Ammon's horn (tissue), 1 donor: ENCODE measurements around the gene TMEM132D.

ENCODE experiments used
- DNase-seq: peaks from one replicate; pipeline ENCODE4 v3.0.0-alpha.2; 2016; ENCODE audit warnings: low spot score

Gene TMEM132D

GRCh38 chr12:129440278-129440677 is 463.5 kb downstream of the TMEM132D start:
- no peak for DNase-seq

GRCh38 chr12:129434790-129435189 is 469.0 kb downstream of the TMEM132D start:
- no peak for DNase-seq

GRCh38 chr12:129428240-129428936 is 475.4 kb downstream of the TMEM132D start:
- no peak for DNase-seq

GRCh38 chr12:129423041-129423580 is 480.7 kb downstream of the TMEM132D start:
- DNase-seq: no peak

- no peak for DNase-seq
Observed at GRCh38 chr12:129413295-129413694, 490.5 kb downstream of the TMEM132D start.

- no peak for DNase-seq
Observed at GRCh38 chr12:129409281-129409680, 494.5 kb downstream of the TMEM132D start.

GRCh38 chr12:129404556-129404955 is 499.3 kb downstream of the TMEM132D start:
- no peak for DNase-seq

GRCh38 chr12:129401572-129401971 is 502.3 kb downstream of the TMEM132D start:
- DNase-seq: no peak

GRCh38 chr12:129394177-129394825 is 509.5 kb downstream of the TMEM132D start:
- DNase-seq: no peak

- DNase-seq: no peak
Observed at GRCh38 chr12:129393357-129393937, 510.4 kb downstream of the TMEM132D start.

- DNase-seq: no peak
Observed at GRCh38 chr12:129385637-129385990, 518.2 kb downstream of the TMEM132D start.

- DNase-seq: no peak
Observed at GRCh38 chr12:129383956-129384355, 519.9 kb downstream of the TMEM132D start.

GRCh38 chr12:129381715-129382114 is 522.1 kb downstream of the TMEM132D start:
- DNase-seq: no peak

GRCh38 chr12:129379076-129379804 is 524.6 kb downstream of the TMEM132D start:
- no peak for DNase-seq

GRCh38 chr12:129378496-129378895 is 525.3 kb downstream of the TMEM132D start:
- no peak for DNase-seq

- no peak for DNase-seq
Observed at GRCh38 chr12:129373746-129374145, 530.1 kb downstream of the TMEM132D start.

GRCh38 chr12:129372876-129373275 is 530.9 kb downstream of the TMEM132D start:
- DNase-seq: no peak

- no peak for DNase-seq
Observed at GRCh38 chr12:129372348-129372747, 531.5 kb downstream of the TMEM132D start.

GRCh38 chr12:129371268-129371667 is 532.6 kb downstream of the TMEM132D start:
- DNase-seq: no peak

GRCh38 chr12:129366656-129367055 is 537.2 kb downstream of the TMEM132D start:
- no peak for DNase-seq

GRCh38 chr12:129363041-129363440 is 540.8 kb downstream of the TMEM132D start:
- no peak for DNase-seq

GRCh38 chr12:129357233-129357632 is 546.6 kb downstream of the TMEM132D start:
- DNase-seq: no peak
